ENCODE data around the gene CDK7.

- TF ChIP-seq CTCF (IDR thresholded peaks at IDR 0.05; ENCODE audit: low read length) = no peak
- TF ChIP-seq EZH2 (optimal IDR thresholded peaks at IDR 0.05; ENCODE audit: low read depth, low read length) = no peak
Observed at GRCh38 chr5:69250593-69250992, 15.9 kb downstream of the CDK7 start.
